HEK293 (cell line): ENCODE measurements around the gene CATSPER3.

Experiments
- CTCF ChIA-PET: fragments of 350-600 bp; formaldehyde crosslinking; extraction: SDS; loops from one replicate; lab custom pipeline; 2021; ENCODE audit warnings: antibody characterized with exemption; lab: Yijun Ruan, JAX
- POLR2A ChIA-PET: fragments of 300-600 bp; formaldehyde crosslinking; extraction: SDS; loops from one replicate; lab custom pipeline; 2020; ENCODE audit warnings: antibody characterized with exemption, inconsistent platforms; lab: Yijun Ruan, JAX
- H3K27ac ChIP-seq: fragments of 200-500 bp; sonication (Bioruptor generic); 2 replicates; pipeline ENCODE4 v1.5.1; 2014; ENCODE audit warnings: low read depth, low read length, control low read depth, inconsistent platforms; ENCODE audit errors: extremely low read depth
- H3K36me3 ChIP-seq, 2 experiments: fragments of 200-500 bp in 1 of 2; sonication (Bioruptor generic) in 1 of 2; 1 replicate in 1 of 2; 2 replicates in 1 of 2; pipeline ENCODE4 v1.5.1; 2014 to 2017; ENCODE audit warnings: inconsistent platforms in 2 of 2, low read length in 2 of 2; ENCODE audit not compliant: control insufficient read depth in 2 of 2, insufficient read depth in 1 of 2
- H3K4me1 ChIP-seq: fragments of 200-500 bp; sonication (Bioruptor generic); 2 replicates; pipeline ENCODE4 v1.5.1; 2014; ENCODE audit warnings: mild to moderate bottlenecking, low read length, inconsistent platforms; ENCODE audit not compliant: control insufficient read depth, insufficient read depth
- H3K4me3 ChIP-seq: 2 replicates; pipeline ENCODE4 v1.5.1; 2011; ENCODE audit warnings: low read depth, mild to moderate bottlenecking, control low read depth, low read length, moderate library complexity
- H3K9me3 ChIP-seq: fragments of 200-500 bp; sonication (Bioruptor generic); 2 replicates; pipeline ENCODE4 v1.5.1; 2014; ENCODE audit warnings: low read depth, low read length, inconsistent platforms; ENCODE audit not compliant: control insufficient read depth, insufficient read depth
- HOXD13 ChIP-seq: sonication (generic); formaldehyde crosslinking; IDR thresholded peaks from 2 replicates; pipeline ENCODE4 v1.8.0; 2022; ENCODE audit warnings: missing genetic modification reagents, borderline replicate concordance
- MZF1 ChIP-seq: fragments of 450-650 bp; formaldehyde crosslinking; IDR thresholded peaks from 2 replicates; pipeline ENCODE4 v1.5.1; 2017; ENCODE audit warnings: missing biosample characterization, missing genetic modification characterization, borderline replicate concordance
- SCRT1 ChIP-seq: fragments of 450-650 bp; formaldehyde crosslinking; IDR thresholded peaks from 2 replicates; pipeline ENCODE4 v1.5.1; 2016; ENCODE audit warnings: missing biosample characterization, missing genetic modification characterization, borderline replicate concordance
- SCRT2 ChIP-seq: fragments of 450-650 bp; formaldehyde crosslinking; IDR thresholded peaks from 2 replicates; pipeline ENCODE4 v1.5.1; 2016; ENCODE audit warnings: missing biosample characterization, missing genetic modification characterization
- SETDB1 ChIP-seq: IDR thresholded peaks from one replicate; pipeline ENCODE4 v1.6.1; 2017; ENCODE audit warnings: mild to moderate bottlenecking, low read length, moderate library complexity, mixed read lengths; ENCODE audit not compliant: insufficient read length
- ZBTB17 ChIP-seq: fragments of 450-650 bp; formaldehyde crosslinking; IDR thresholded peaks from 2 replicates; pipeline ENCODE4 v1.5.1; 2016; ENCODE audit warnings: missing biosample characterization, missing genetic modification characterization
- ZFP41 ChIP-seq: fragments of 450-650 bp; formaldehyde crosslinking; IDR thresholded peaks from 2 replicates; pipeline ENCODE4 v1.5.1; 2016; ENCODE audit warnings: missing biosample characterization, missing genetic modification characterization, borderline replicate concordance
- ZIC2 ChIP-seq: fragments of 450-650 bp; formaldehyde crosslinking; IDR thresholded peaks from 2 replicates; pipeline ENCODE4 v1.5.1; 2016; ENCODE audit warnings: missing biosample characterization, missing genetic modification characterization
- ZNF138 ChIP-seq: fragments of 450-650 bp; formaldehyde crosslinking; IDR thresholded peaks from 2 replicates; pipeline ENCODE4 v1.5.1; 2016; ENCODE audit warnings: missing biosample characterization, missing genetic modification characterization, borderline replicate concordance
- ZNF16 ChIP-seq: fragments of 450-650 bp; formaldehyde crosslinking; IDR thresholded peaks from 2 replicates; pipeline ENCODE4 v1.5.1; 2016; ENCODE audit warnings: low read depth, missing biosample characterization, missing genetic modification characterization
- ZNF19 ChIP-seq: fragments of 450-650 bp; formaldehyde crosslinking; IDR thresholded peaks from 2 replicates; pipeline ENCODE4; 2016; ENCODE audit warnings: missing biosample characterization, missing genetic modification characterization, low read depth
- ZNF221 ChIP-seq: fragments of 450-650 bp; formaldehyde crosslinking; IDR thresholded peaks from 2 replicates; pipeline ENCODE4 v1.5.1; 2017; ENCODE audit warnings: missing biosample characterization, missing genetic modification characterization, borderline replicate concordance
- ZNF239 ChIP-seq: fragments of 450-650 bp; formaldehyde crosslinking; IDR thresholded peaks from 2 replicates; pipeline ENCODE4 v1.5.1; 2016; ENCODE audit warnings: missing biosample characterization, missing genetic modification characterization
- ZNF292 ChIP-seq: fragments of 450-650 bp; formaldehyde crosslinking; IDR thresholded peaks from 2 replicates; pipeline ENCODE4 v1.5.1; 2016; ENCODE audit warnings: low read depth, missing biosample characterization, missing genetic modification characterization, borderline replicate concordance
- ZNF366 ChIP-seq: fragments of 450-650 bp; formaldehyde crosslinking; conservative IDR thresholded peaks from 2 replicates; pipeline ENCODE4 v1.5.1; 2016; ENCODE audit warnings: missing biosample characterization, missing genetic modification characterization
- ZNF423 ChIP-seq: fragments of 450-650 bp; formaldehyde crosslinking; IDR thresholded peaks from 2 replicates; pipeline ENCODE4 v1.5.1; 2016; ENCODE audit warnings: missing biosample characterization, missing genetic modification characterization
- ZNF529 ChIP-seq: fragments of 450-650 bp; formaldehyde crosslinking; IDR thresholded peaks from 2 replicates; pipeline ENCODE4 v1.5.1; 2017; ENCODE audit warnings: missing genetic modification characterization, missing biosample characterization; ENCODE audit not compliant: insufficient replicate concordance
- ZNF639 ChIP-seq: fragments of 450-650 bp; formaldehyde crosslinking; IDR thresholded peaks from 2 replicates; pipeline ENCODE4 v1.5.1; 2016; ENCODE audit warnings: missing biosample characterization, missing genetic modification characterization
- ZNF660 ChIP-seq: fragments of 450-650 bp; IDR thresholded peaks from 2 replicates; pipeline ENCODE4 v1.5.1; 2018; ENCODE audit warnings: missing biosample characterization, mild to moderate bottlenecking, missing genetic modification characterization
- ZNF704 ChIP-seq: fragments of 450-650 bp; formaldehyde crosslinking; IDR thresholded peaks from 2 replicates; pipeline ENCODE4 v1.5.1; 2016; ENCODE audit warnings: missing biosample characterization, missing genetic modification characterization

Gene CATSPER3

GRCh38 chr5:134967607-134968006, at the start of gene CATSPER3:
Gene CATSPER3, plus strand, starts transcription at chr5:134967907. Its CDS starts 85 bp downstream, at chr5:134967992.
- no peak within 1 kb of the TSS for H3K27ac ChIP-seq
- no peaks in the 10 kb centered on the region for H3K4me1 ChIP-seq
- POLR2A ChIA-PET: no interaction called here
- H3K4me3 ChIP-seq: no peak within 1 kb of the TSS
- no peak for TF ChIP-seq ZNF529 (tag by site-specific recombination)
- no peak for TF ChIP-seq ZNF366 (tag by site-specific recombination)
- TF ChIP-seq MZF1 (tag by site-specific recombination): no peak
- no peak for TF ChIP-seq ZNF423
- TF ChIP-seq ZNF138 (tag by site-specific recombination): no peak
- TF ChIP-seq SETDB1: no peak
- TF ChIP-seq ZNF639 (tag by site-specific recombination): no peak
- TF ChIP-seq HOXD13: no peak
- no peak for TF ChIP-seq ZNF19 (tag by site-specific recombination)
- no peak for TF ChIP-seq ZIC2 (tag by site-specific recombination)
- CTCF ChIA-PET: interaction anchor here (0.6 kb wide), 1 partner anchor 104 kb away, joined by 3 read pairs; no protein-coding TSS in a partner anchor
- no peaks in the 10 kb centered on the region for H3K9me3 ChIP-seq
- H3K36me3 ChIP-seq: peaks cover 0 to 8% of the 10 kb centered on the region in 2 experiments; a peak in 2 of 3 replicates

GRCh38 chr5:134918861-134919260, 48.8 kb upstream of the CATSPER3 start:
- TF ChIP-seq ZNF239 (tag by site-specific recombination) (no peak), ZNF660 (tag by site-specific recombination) (no peak), ZFP41 (tag by site-specific recombination) (no peak), SCRT2 (tag by site-specific recombination) (peak; percentile 50), ZNF704 (tag by site-specific recombination) (no peak), SCRT1 (tag by site-specific recombination) (0 out of 2 replicates have a peak, but pooled peaks have one; percentile 35), ZNF221 (tag by site-specific recombination) (no peak), ZNF292 (tag by site-specific recombination) (no peak), ZBTB17 (tag by site-specific recombination) (no peak), ZNF16 (tag by site-specific recombination) (no peak)
- Histone ChIP-seq H3K4me3 (no peak overlapping the region), H3K9me3 (no peaks in the 10 kb centered on the region), H3K4me1 (no peaks in the 10 kb centered on the region), H3K36me3 (peaks cover 6 to 18% of the 10 kb centered on the region in 2 experiments; a peak in 2 of 3 replicates), H3K27ac (no peak overlapping the region)
- ChIA-PET POLR2A (no interaction called here), CTCF (interaction anchor here (0.7 to 2.8 kb wide), 3 partner anchors 12 to 727 kb away, joined by 3 to 17 read pairs (median 7); partner anchors contain the start of gene PCBD2)
